ENCODE measurements around the gene PSMG4. TPM values are rescaled to one million over a fixed set of nuclear protein-coding genes. Genes with fewer than 3 reads are reported as not detected.
A peak's percentile ranks its signal among the peaks of the same experiment; 100 is the strongest.

Gene PSMG4
- polyA plus RNA-seq, 1 donor (not counting 4 experiments of a cell fraction or from before 2014, with no cell fraction given), result 16.3 TPM

DNA sequence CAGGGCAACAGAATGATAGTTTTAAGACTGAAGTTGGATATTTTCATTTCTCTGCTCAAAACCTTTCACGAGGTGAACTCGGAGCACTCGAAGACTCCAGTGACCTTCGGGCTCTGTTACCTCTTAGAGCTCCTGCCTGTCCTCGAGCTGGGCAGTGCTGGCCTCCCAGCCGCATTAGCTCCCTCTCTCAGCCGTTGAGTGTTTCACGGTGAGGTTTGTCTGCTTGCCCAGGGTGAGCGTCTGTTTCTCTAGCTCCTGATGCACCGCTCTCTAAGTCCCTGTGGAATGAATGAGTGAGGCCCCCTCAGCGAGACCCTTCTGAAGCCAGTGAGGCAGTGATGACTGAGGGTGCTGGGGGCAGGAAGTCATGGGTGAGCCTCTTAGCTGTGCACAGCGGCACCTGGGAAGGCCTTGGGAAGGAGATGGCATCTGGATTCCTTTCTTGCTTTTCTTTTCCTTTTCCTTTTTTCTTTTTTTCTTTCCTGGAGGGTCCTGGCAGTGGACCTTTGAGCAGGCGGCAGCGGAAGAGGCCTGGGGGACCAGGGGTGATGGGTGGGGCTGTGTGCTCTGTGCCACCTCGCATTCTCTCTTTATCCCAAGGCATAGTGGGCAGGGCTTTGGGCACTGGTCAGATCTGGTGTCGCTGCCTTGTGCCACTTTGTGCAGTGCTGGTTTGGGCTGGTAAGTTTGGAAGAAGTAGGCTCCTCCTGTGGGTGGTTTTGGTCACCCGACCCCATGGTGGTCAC is 2.2 kb downstream of the PSMG4 start:
- Histone ChIP-seq H2AFZ (ENCODE audit: control insufficient read depth, low read length) (no peak overlapping the region), H3K9ac (ENCODE audit: control insufficient read depth, extremely low read depth, insufficient read depth, low read length) (no peak overlapping the region), H3K4me2 (ENCODE audit: control insufficient read depth, extremely low read depth, insufficient read depth, low read depth, low read length) (peak overlapping the region; percentile 96), H3K27ac (ENCODE audit: control insufficient read depth, insufficient read depth, low read length) (no peak overlapping the region), H3K27me3 (ENCODE audit: control insufficient read depth, extremely low read depth, insufficient read depth, low read length) (no peaks in the 10 kb centered on the region), H3K9me1 (ENCODE audit: control insufficient read depth, extremely low read depth, insufficient read depth, low read length) (no peaks in the 10 kb centered on the region), H3K9me3 (ENCODE audit: control insufficient read depth, low read depth, low read length) (no peaks in the 10 kb centered on the region), H4K20me1 (ENCODE audit: control insufficient read depth, extremely low read depth, insufficient read depth, low read length) (peaks cover 18% of the 10 kb centered on the region), H3K4me1 (ENCODE audit: control insufficient read depth, extremely low read depth, insufficient read depth, low read length) (peaks cover 9% of the 10 kb centered on the region), H3K79me2 (ENCODE audit: control insufficient read depth, insufficient read depth, low read length) (peaks cover 68% of the 10 kb centered on the region), H3K4me3 (ENCODE audit: control insufficient read depth in 2 of 3, extremely low read depth in 1 of 3, insufficient read depth in 2 of 3, low read depth in 1 of 3, low read length in 3 of 3) (peak overlapping the region in 1 of 3 experiments; percentile 21), H3K36me3 (ENCODE audit: control insufficient read depth in 2 of 2, extremely low read depth in 1 of 2, insufficient read depth in 2 of 2, low read length in 2 of 2) (peaks cover 6 to 33% of the 10 kb centered on the region in 2 experiments)
- dilution Hi-C loops (cut with MboI; ENCODE audit: extremely low pct_ligation_motif_present, low sequenced_read_pairs), result no loop called here
- TF ChIP-seq, protein P1, sequence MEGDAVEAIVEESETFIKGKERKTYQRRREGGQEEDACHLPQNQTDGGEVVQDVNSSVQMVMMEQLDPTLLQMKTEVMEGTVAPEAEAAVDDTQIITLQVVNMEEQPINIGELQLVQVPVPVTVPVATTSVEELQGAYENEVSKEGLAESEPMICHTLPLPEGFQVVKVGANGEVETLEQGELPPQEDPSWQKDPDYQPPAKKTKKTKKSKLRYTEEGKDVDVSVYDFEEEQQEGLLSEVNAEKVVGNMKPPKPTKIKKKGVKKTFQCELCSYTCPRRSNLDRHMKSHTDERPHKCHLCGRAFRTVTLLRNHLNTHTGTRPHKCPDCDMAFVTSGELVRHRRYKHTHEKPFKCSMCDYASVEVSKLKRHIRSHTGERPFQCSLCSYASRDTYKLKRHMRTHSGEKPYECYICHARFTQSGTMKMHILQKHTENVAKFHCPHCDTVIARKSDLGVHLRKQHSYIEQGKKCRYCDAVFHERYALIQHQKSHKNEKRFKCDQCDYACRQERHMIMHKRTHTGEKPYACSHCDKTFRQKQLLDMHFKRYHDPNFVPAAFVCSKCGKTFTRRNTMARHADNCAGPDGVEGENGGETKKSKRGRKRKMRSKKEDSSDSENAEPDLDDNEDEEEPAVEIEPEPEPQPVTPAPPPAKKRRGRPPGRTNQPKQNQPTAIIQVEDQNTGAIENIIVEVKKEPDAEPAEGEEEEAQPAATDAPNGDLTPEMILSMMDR (optimal IDR thresholded peaks at IDR 0.05 in 1 of 3, IDR thresholded peaks at IDR 0.05 in 1 of 3, conservative IDR thresholded peaks at IDR 0.05 in 1 of 3; ENCODE audit: extremely low read depth in 1 of 3, insufficient read depth in 2 of 3, low read length in 3 of 3), result no peak
- no peak for TF ChIP-seq EZH2 (IDR thresholded peaks at IDR 0.05; ENCODE audit: low read length)
- FAIRE-seq, result no peak
- no peak for DNase-seq (ENCODE audit: low read depth, low spot score)

DNA sequence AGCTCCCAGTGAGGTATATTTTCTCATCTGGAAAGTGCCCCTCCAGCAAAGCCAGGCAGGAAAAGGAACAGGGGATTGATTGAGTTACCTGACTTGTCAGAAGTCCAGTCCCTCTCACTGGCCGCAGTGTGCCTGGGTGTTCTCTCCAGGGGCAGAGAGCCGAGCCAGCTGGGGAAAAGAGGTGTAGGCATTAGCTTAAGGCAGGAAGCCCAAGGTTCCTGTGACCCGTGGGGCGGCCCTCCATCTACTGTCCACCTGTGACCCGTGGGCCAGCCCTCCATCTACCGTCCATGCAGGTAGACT is 2.7 kb downstream of the PSMG4 start:
- Histone ChIP-seq H3K9ac (ENCODE audit: control insufficient read depth, extremely low read depth, insufficient read depth, low read length) (no peak overlapping the region), H2AFZ (ENCODE audit: control insufficient read depth, low read length) (no peak overlapping the region), H4K20me1 (ENCODE audit: control insufficient read depth, extremely low read depth, insufficient read depth, low read length) (peaks cover 18% of the 10 kb centered on the region), H3K79me2 (ENCODE audit: control insufficient read depth, insufficient read depth, low read length) (peaks cover 70% of the 10 kb centered on the region), H3K36me3 (ENCODE audit: control insufficient read depth in 2 of 2, extremely low read depth in 1 of 2, insufficient read depth in 2 of 2, low read length in 2 of 2) (peaks cover 6 to 33% of the 10 kb centered on the region in 2 experiments), H3K4me3 (ENCODE audit: control insufficient read depth in 2 of 3, extremely low read depth in 1 of 3, insufficient read depth in 2 of 3, low read depth in 1 of 3, low read length in 3 of 3) (peak overlapping the region in 1 of 3 experiments; percentile 12), H3K27me3 (ENCODE audit: control insufficient read depth, extremely low read depth, insufficient read depth, low read length) (no peaks in the 10 kb centered on the region), H3K27ac (ENCODE audit: control insufficient read depth, insufficient read depth, low read length) (no peak overlapping the region), H3K4me2 (ENCODE audit: control insufficient read depth, extremely low read depth, insufficient read depth, low read depth, low read length) (no peak overlapping the region), H3K4me1 (ENCODE audit: control insufficient read depth, extremely low read depth, insufficient read depth, low read length) (peaks cover 9% of the 10 kb centered on the region), H3K9me1 (ENCODE audit: control insufficient read depth, extremely low read depth, insufficient read depth, low read length) (no peaks in the 10 kb centered on the region), H3K9me3 (ENCODE audit: control insufficient read depth, low read depth, low read length) (no peaks in the 10 kb centered on the region)
- DNase-seq (ENCODE audit: low read depth, low spot score) (no peak), FAIRE-seq (no peak)
- TF ChIP-seq, protein P1 (optimal IDR thresholded peaks at IDR 0.05 in 1 of 3, IDR thresholded peaks at IDR 0.05 in 1 of 3, conservative IDR thresholded peaks at IDR 0.05 in 1 of 3; ENCODE audit: extremely low read depth in 1 of 3, insufficient read depth in 2 of 3, low read length in 3 of 3), result no peak
- no peak for TF ChIP-seq EZH2 (IDR thresholded peaks at IDR 0.05; ENCODE audit: low read length)
- dilution Hi-C loops (cut with MboI; ENCODE audit: extremely low pct_ligation_motif_present, low sequenced_read_pairs), result no loop called here
